ENCODE measurements around the gene PCCA.
"Not testable (repeated sequence)": the region's sequence is repeated elsewhere in the genome, so short reads cannot be mapped to it uniquely, and the experiment has no call there.

Gene PCCA

DNA sequence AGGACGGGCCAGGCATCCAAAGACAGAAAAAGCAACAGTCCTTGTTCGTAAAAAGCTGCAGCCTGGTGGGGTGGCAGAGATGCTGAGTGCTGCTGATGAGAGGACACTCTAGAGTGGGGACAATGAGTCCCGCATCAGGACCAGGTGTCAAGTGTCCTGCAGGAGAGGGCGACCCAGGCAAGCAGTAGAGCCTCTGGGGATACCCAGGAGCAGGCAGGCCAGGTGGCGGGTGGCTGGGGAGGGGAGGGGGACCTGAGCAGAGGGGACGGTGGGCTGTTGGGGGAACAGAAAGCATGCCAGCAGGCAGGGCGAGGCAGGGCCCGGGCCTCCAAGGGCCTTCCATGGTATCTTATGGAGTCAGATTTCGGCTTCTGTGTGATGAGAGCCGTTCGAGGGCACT, 463.9 kb downstream of the PCCA start:
- DNase-seq = no peak

DNA sequence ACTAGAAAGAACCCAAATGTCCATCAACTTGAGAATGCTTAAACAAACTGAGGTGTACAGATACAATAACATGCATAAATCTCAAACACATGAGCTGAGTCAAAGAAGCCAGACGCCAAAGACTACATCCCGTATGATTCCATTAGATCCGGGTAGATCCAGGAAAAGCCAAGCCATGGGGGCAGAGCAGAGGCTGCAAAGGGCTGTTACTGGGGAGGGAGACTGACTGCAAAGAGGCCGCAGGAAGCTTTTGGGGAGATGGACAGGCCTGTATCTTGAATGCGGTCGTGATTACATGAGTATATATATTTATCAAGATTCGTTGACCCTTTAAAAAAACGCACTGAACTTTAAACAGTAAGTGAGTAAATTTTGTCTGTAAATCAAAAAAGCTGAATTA, 471.0 kb downstream of the PCCA start:
- DNase-seq = no peak

DNA sequence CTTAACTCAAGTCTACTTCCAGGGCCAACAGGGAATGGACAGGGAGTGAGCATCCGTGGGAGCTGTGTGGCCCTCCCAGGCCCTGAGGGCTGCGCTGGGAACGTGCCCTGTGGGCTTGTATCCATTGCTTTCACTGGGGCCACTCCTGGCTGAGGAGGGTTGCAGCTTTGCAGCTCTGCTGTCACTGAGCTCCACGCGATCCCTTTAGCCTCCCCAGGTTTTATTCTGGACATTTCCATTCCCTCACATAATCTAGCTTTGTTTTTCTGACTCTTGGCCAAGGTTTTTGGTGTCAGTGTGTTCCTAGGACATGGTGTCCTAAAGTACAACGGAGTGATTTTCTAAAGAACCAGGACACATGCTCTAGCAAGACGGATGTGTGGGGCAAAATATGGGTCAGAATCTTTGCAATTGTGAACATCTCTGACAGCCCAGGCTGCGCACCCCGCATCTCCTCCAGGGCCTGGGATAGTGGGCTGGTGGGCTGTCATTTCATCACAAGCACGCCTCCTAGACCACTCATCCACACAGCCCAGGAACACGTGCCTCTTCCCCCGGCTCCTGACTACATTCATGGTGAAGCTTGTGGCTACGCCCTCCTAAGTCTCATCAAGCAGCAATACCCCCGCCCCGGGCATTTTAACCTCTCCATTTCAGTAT, 471.7 kb downstream of the PCCA start:
- DNase-seq = no peak

DNA sequence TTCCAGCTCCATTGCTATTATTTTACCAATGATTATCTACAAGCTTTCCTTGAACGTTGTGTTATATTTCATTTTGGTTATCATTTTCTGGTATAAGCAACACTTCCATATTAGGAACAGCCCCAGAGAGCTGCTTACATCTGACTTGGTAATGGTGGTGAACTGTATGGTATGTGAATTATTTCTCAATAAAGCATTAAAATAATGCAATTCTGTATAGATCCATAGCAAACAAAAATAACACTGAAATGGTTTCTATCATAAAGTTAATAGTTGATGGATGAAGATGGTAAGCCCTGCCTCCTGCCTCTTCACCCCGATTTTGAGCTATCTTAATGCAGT, 472.2 kb downstream of the PCCA start:
- no peak for DNase-seq

DNA sequence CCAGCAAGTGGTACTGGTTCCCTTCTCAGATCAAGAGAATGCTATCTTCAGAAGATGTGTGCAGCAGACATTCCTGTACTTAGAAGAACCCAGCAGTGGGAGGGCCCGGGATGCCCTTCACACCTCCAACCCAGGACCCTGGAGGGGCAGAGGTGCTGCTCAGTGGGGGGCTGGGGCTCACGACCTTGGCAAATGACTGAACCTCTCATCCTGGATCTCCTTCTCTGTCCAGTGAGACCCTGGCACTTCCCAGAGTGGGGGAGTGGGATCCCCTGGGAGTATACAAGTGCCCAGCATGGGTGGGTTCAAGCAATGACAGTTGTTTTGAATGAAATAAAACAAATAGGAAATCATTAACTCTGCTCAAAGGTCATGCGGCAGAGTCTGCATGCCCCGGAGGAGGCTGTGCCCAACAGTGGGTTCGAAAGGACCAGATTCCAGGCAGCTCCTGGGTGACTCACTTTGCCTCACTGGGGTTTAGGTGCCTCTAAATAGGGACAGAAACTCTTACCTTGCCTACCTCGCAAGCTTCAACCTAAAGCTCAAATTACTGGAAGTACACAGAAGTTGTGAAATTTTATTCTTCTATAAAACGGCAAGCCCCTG, 472.8 kb downstream of the PCCA start:
- DNase-seq = no peak

DNA sequence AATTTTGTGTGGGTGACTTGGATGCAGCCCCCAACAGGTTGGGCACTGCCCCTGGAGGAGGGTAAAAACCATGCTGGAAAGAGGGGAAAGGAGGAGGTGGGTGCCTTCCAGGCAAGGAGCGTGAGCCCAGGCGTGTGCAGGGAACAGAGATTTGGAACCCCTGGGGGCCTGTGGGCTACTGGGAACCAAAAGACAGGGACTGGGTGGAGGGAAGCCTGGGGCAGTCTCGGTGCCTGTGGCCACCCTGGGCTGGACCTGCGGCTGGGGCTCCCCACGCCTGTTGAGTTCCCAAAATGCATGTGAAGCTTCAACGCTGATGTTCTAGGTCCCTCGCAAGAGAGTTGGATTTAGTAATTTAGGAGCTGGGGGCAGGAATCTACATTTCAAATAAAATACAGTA, 474.9 kb downstream of the PCCA start:
- no peak for DNase-seq

DNA sequence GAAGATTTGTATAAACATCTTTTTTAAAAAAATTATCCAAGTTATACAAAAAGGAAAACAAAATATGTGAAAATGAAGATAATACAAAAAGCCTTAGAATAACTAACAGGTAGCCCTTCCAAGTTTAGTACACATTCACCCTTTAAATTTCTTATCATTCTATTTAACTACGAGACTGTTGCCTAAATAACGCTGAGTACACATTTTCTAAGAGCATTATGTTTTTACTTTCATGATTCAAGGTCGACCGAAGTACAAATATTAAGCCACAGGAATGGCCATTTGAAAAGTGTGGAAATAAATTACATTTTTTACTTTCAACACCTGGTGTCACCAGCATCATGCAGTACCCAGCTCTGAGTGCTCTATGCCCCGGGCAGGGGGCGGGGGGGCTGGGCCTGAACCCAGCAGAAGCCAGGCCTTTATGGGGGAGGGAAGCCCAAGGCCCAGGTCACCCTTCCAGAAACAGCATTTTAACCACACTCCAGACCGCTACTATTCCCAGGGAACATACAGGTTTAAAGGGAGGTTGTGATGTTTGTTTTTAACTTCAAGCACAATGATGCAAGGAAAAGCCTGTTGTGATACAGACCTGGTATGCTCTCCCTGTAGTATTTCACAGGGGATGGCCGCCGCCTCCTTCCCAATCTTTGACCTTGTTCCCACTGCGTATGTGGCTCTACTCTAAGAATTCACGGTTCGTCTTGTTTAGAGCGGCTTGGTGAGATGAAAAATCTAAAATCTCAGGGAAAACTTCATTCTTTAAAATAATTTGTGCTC, 475.7 kb downstream of the PCCA start:
- no peak for DNase-seq

DNA sequence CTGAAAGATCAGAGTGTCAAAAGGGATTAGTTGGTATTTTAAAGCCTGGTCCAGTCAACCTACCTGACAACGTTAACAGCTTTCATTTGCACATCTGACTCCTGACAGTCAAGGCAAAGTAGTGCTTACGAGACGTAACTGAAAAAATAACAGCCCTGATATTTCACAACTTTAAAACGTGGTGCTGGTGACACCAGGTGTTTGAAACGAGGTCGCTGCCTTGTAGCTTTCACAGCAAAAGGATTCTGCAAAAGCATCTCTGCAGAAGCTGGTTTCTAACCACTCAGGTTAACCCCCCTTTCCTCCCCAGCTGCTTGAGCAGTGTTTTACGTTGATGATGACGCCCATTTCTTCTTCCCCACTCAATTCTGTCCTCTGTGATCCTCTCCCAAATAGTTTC, 476.4 kb downstream of the PCCA start:
- DNase-seq = no peak

DNA sequence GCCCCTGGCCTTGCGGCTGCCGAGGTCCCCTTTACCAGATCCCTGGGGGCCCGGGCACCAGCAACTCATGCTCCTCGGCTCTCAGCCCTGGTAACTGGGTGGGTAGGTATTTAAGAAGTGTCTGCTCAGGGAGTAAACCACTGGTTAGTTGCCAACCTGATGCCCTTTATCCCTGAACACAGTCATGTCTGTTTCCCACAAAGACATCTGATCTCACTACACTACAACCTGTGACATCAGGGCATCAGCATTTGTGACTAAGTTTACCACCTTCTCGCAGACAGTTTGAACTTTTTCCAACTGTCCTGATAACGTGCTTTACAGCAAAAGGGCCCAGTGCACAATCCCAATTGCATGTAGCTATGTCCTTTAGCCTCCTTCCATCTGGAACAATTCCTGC, 477.6 kb downstream of the PCCA start:
- DNase-seq = no peak

DNA sequence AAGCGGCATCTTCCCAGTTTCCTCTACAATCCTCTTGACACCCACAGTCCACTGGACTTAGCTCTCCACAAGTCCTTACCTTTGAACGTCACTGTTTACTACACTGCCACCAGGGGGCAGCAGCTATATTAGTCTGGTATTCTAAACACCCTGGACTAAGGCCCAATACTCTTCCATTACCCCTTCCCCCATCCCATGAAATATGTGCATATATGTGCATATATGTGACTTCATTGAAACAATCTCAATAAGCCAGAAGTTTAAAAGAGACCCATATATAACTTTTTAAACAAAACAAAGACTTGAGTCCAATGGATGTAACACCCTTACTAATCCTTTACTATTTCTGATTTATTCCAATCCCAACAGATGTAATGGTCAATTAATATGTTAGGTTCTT, 484.2 kb downstream of the PCCA start:
- no peak for DNase-seq

DNA sequence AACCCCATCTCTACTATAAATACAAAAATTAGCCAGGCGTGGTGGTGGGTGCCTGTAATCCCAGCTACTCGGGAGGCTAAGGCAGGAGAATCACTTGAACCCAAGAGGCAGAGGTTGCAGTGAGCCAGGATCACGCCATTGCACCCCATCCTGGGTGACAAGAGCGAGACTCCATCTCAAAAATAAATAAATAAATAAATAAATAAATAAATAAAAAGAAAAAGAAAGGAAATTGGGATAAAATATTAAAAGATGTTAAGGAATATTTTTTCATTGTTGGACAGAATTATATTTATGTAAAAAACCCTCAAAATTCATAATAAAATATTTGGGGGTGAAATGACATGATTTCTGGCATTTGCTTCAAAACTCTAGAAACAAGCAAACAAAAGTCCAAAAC, 488.3 kb downstream of the PCCA start:
- not testable (repeated sequence) for DNase-seq
